ENCODE data around the gene BLOC1S4.

DNA sequence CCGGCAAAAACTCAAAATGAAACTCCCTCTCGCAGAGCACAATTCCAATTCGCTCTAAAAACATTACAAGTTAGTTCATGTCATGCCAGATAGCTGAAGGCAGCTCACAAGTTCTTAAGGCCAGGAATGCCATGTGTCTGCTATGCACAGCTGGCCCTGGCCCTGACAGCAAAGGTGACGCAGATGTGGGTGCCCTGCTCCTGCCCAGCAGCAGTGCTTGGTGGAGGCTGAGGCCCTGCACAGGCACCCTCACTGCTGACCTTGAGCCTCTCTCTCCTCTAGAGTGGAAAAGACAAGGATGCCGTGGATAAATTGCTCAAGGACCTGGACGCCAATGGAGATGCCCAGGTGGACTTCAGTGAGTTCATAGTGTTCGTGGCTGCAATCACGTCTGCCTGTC lies 19.4 kb upstream of the BLOC1S4 start:
- TF ChIP-seq, protein P1, sequence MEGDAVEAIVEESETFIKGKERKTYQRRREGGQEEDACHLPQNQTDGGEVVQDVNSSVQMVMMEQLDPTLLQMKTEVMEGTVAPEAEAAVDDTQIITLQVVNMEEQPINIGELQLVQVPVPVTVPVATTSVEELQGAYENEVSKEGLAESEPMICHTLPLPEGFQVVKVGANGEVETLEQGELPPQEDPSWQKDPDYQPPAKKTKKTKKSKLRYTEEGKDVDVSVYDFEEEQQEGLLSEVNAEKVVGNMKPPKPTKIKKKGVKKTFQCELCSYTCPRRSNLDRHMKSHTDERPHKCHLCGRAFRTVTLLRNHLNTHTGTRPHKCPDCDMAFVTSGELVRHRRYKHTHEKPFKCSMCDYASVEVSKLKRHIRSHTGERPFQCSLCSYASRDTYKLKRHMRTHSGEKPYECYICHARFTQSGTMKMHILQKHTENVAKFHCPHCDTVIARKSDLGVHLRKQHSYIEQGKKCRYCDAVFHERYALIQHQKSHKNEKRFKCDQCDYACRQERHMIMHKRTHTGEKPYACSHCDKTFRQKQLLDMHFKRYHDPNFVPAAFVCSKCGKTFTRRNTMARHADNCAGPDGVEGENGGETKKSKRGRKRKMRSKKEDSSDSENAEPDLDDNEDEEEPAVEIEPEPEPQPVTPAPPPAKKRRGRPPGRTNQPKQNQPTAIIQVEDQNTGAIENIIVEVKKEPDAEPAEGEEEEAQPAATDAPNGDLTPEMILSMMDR (IDR thresholded peaks at IDR 0.05) = no peak
- TF ChIP-seq POLR2A (IDR thresholded peaks at IDR 0.05) = no peak
